Endothelial cell of coronary artery (primary cell): ENCODE measurements around the gene TULP4. TPM values are rescaled to one million over a fixed set of nuclear protein-coding genes. Genes with fewer than 3 reads are reported as not detected.

Experiments used
- total RNA-seq: library from RNA; depleted of rRNA; stranded (reverse); fragments of >200 nt; gene quantifications from 2 replicates; pipeline ENCODE4 v1.2.3, GENCODE V29; 2014

The TULP4 gene, protein sequence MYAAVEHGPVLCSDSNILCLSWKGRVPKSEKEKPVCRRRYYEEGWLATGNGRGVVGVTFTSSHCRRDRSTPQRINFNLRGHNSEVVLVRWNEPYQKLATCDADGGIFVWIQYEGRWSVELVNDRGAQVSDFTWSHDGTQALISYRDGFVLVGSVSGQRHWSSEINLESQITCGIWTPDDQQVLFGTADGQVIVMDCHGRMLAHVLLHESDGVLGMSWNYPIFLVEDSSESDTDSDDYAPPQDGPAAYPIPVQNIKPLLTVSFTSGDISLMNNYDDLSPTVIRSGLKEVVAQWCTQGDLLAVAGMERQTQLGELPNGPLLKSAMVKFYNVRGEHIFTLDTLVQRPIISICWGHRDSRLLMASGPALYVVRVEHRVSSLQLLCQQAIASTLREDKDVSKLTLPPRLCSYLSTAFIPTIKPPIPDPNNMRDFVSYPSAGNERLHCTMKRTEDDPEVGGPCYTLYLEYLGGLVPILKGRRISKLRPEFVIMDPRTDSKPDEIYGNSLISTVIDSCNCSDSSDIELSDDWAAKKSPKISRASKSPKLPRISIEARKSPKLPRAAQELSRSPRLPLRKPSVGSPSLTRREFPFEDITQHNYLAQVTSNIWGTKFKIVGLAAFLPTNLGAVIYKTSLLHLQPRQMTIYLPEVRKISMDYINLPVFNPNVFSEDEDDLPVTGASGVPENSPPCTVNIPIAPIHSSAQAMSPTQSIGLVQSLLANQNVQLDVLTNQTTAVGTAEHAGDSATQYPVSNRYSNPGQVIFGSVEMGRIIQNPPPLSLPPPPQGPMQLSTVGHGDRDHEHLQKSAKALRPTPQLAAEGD (N-terminal part only)
- 63.7 and 85.8 TPM in 2 replicates for total RNA-seq

GRCh38 chr6:158312165-158312564 lies at the start of gene TULP4:
TULP4 (plus strand) TSS chr6:158312465; CDS start chr6:158314017, 1,552 bp downstream.

GRCh38 chr6:158559895-158560835 lies 247.9 kb downstream of the TULP4 start, which contains the start of gene TMEM181:
TMEM181 (plus strand) TSS chr6:158560091; CDS start chr6:158560225, 134 bp downstream.

Other genes with a start within 250 kb of the TULP4 start
- 5.7 and 8.5 TPM in 2 replicates for gene SERAC1, start 144.2 kb upstream of the TULP4 start, total RNA-seq
- 4.4 and 5.3 TPM in 2 replicates for gene GTF2H5, start 144.1 kb upstream of the TULP4 start, total RNA-seq
- gene TMEM181, start 247.6 kb downstream of the TULP4 start, total RNA-seq: 52.2 and 63.7 TPM in 2 replicates